K562 (cell line): ENCODE data around the gene RALGAPA2. TPM values are rescaled to one million over a fixed set of nuclear protein-coding genes. Genes with fewer than 3 reads are reported as not detected.

Experiments used
- ATAC-seq: fragments of 200-7000 bp; cut with Tn5 transposase; 3 replicates; pipeline ENCODE4 v1.9.1; 2020; ENCODE audit warnings: moderate library complexity
- BruUV-seq: library from RNA; stranded (reverse); fragments of 400-500 nt; replicated peaks from 2 replicates; lab custom pipeline; 2021; lab: Mats Ljungman, UMichigan
- CTCF ChIA-PET: fragments of 300-600 bp; formaldehyde crosslinking; extraction: SDS; loops from one replicate; lab custom pipeline; 2021; ENCODE audit warnings: low intra/inter-chr PET ratio; lab: Yijun Ruan, JAX
- POLR2A ChIA-PET: fragments of 300-600, 350-650 bp; sonication (Branson Sonifier 250); formaldehyde crosslinking; extraction: SDS; loops from one replicate; lab custom pipeline; 2021; ENCODE audit warnings: antibody characterized with exemption, inconsistent platforms; lab: Yijun Ruan, JAX
- DNase-seq, 4 experiments: peaks; one replicate each; pipeline versions ENCODE4 v3.0.0 to v3.0.0-alpha.2; 2011 to 2018; ENCODE audit warnings: low spot score in 3 of 4, mixed read lengths in 3 of 4; ENCODE audit errors: extremely low read depth in 1 of 4
- FAIRE-seq: peaks from 2 replicates; lab custom pipeline; 2011; peaks lifted over from hg19 to GRCh38; lab: Jason Lieb, UNC
- H2AFZ ChIP-seq: 2 replicates; pipeline ENCODE4 v1.6.0; 2011; ENCODE audit warnings: low read depth, low read length, control low read depth, inconsistent platforms
- H3K27ac ChIP-seq: fragments of 200-600 bp; 3 replicates; pipeline ENCODE4 v1.8.0; 2011; ENCODE audit warnings: low read depth, mild to moderate bottlenecking, control low read depth, inconsistent platforms, low read length, moderate library complexity, mixed read lengths; ENCODE audit errors: extremely low read depth
- H3K27me3 ChIP-seq, 2 experiments: fragments of 300-600 bp in 1 of 2; 2 replicates in 1 of 2; 3 replicates in 1 of 2; pipeline versions ENCODE4 v1.6.0 to v1.8.0; 2011; ENCODE audit warnings: inconsistent platforms in 2 of 2, low read length in 2 of 2, mild to moderate bottlenecking in 1 of 2, mixed read lengths in 1 of 2, moderate library complexity in 1 of 2; ENCODE audit not compliant: control insufficient read depth in 2 of 2, insufficient read depth in 2 of 2
- H3K36me3 ChIP-seq: fragments of 300-600 bp; 3 replicates; pipeline ENCODE4 v1.8.0; 2011; ENCODE audit warnings: mild to moderate bottlenecking, low read length, inconsistent platforms; ENCODE audit not compliant: control insufficient read depth, insufficient read depth
- H3K4me1 ChIP-seq, 2 experiments: fragments of 200-600 bp in 1 of 2; replicated peaks in 1 of 2; 2 replicates in 1 of 2; 3 replicates in 1 of 2; pipeline versions ENCODE4 v1.5.1 to v1.8.0; 2011; ENCODE audit warnings: inconsistent platforms in 2 of 2, low read length in 2 of 2, mild to moderate bottlenecking in 1 of 2, mixed read lengths in 1 of 2, moderate library complexity in 1 of 2; ENCODE audit not compliant: control insufficient read depth in 2 of 2, insufficient read depth in 2 of 2
- H3K4me2 ChIP-seq: 2 replicates; pipeline ENCODE4 v1.6.1; 2011; ENCODE audit warnings: low read length, control low read depth, inconsistent platforms, mixed read lengths; ENCODE audit not compliant: insufficient read depth
- H3K4me3 ChIP-seq: fragments of 200-600 bp; sonication (generic), shearing (Covaris generic); 2 replicates; pipeline ENCODE4 v1.5.1; 2016; ENCODE audit warnings: control low read depth, inconsistent platforms
- H3K79me2 ChIP-seq: fragments of 200-600 bp; 3 replicates; pipeline ENCODE4 v1.8.0; 2011; ENCODE audit warnings: low read length, inconsistent platforms; ENCODE audit not compliant: control insufficient read depth, insufficient read depth
- H3K9ac ChIP-seq, 2 experiments: 2 replicates each; pipeline versions ENCODE4 v1.6.0 to v1.6.1; 2011; ENCODE audit warnings: low read depth in 2 of 2, low read length in 2 of 2, control low read depth in 1 of 2, inconsistent platforms in 1 of 2, mild to moderate bottlenecking in 1 of 2, mixed read lengths in 1 of 2; ENCODE audit not compliant: insufficient read depth in 1 of 2
- H3K9me1 ChIP-seq: one replicate; pipeline ENCODE4 v1.6.0; 2011; ENCODE audit warnings: inconsistent platforms, mild to moderate bottlenecking, low read length, moderate library complexity; ENCODE audit not compliant: control insufficient read depth, insufficient read depth
- H3K9me3 ChIP-seq: replicated peaks from 2 replicates; pipeline ENCODE4 v1.5.1; 2011; ENCODE audit warnings: low read depth, low read length, inconsistent platforms; ENCODE audit not compliant: control insufficient read depth, insufficient read depth
- H4K20me1 ChIP-seq: replicated peaks from 2 replicates; pipeline ENCODE4 v1.6.1; 2011; ENCODE audit warnings: low read length, inconsistent platforms, mixed read lengths; ENCODE audit not compliant: control insufficient read depth, insufficient read depth
- MTA3 ChIP-seq: fragments of 450-650 bp; formaldehyde crosslinking; IDR thresholded peaks from 2 replicates; pipeline ENCODE4 v1.6.1; 2017; ENCODE audit warnings: mild to moderate bottlenecking, borderline replicate concordance
- NFIX ChIP-seq: fragments of 250-450 bp; sonication (Bioruptor Pico); IDR thresholded peaks from 2 replicates; pipeline ENCODE4 v1.4.0; 2020; ENCODE audit warnings: low read depth, mild to moderate bottlenecking, moderate library complexity
- SIN3B ChIP-seq: fragments of 450-650 bp; IDR thresholded peaks from 2 replicates; pipeline ENCODE4 v1.6.1; 2017; ENCODE audit warnings: low read depth, mild to moderate bottlenecking, moderate library complexity
- TBL1XR1 ChIP-seq, 2 experiments: IDR thresholded peaks; 2 replicates each; pipeline ENCODE4 v1.6.1; 2012; ENCODE audit warnings: improper control_type of control experiment in 2 of 2, low read length in 2 of 2, mild to moderate bottlenecking in 1 of 2
- TFAM ChIP-seq: fragments of 250-450 bp; sonication (Bioruptor Pico); conservative IDR thresholded peaks from 2 replicates; pipeline ENCODE4 v1.5.0; 2021; ENCODE audit warnings: mild to moderate bottlenecking, moderate library complexity
- WGBS: fragments of 100-300 bp; shearing (Covaris generic); methylation state at CpG from one replicate; pipeline ENCODE4 v1.1.6; 2016; ENCODE audit warnings: low coverage, mixed read lengths; ENCODE audit not compliant: insufficient coverage; ENCODE audit errors: missing lambda C conversion rate; 5-methylcytosine and 5-hydroxymethylcytosine counted together
- in situ Hi-C: fragments of 300-500 bp; cut with MboI; formaldehyde crosslinking; loops from 4 replicates; pipeline ENCODE4 v1.15.0; 2018; ENCODE audit warnings: inconsistent platforms, mixed read lengths
- intact Hi-C: fragments of 100-400 bp; cut with micrococcal nuclease; formaldehyde crosslinking; loops from 2 replicates; pipeline ENCODE4 v1.14.2; 2022
- polyA plus RNA-seq, 8 experiments: library from polyadenylated mRNA; depleted of rRNA in 4 of 8; stranded (reverse) in 5 of 8; unstranded in 3 of 8; fragments of >200 nt; fragmentation: Nextera tagmentation in 2 of 8; fragmentation: Illumina TruSeq in 1 of 8; extraction: Ambion mirVana in 2 of 8; extraction: Trizol in 1 of 8; gene quantifications; 2 replicates each; pipeline versions ENCODE4 v1.2.1 to v1.2.3, GENCODE V29; 2011 to 2014; ENCODE audit warnings: inconsistent platforms in 1 of 8, missing spikeins in 1 of 8
- total RNA-seq, 7 experiments: library from RNA; depleted of rRNA in 6 of 7; stranded (reverse); fragments of >200 nt in 6 of 7; fragmentation: Illumina TruSeq in 2 of 7; extraction: Trizol in 2 of 7; gene quantifications; 2 replicates each; pipeline versions ENCODE4 v1.2.1 to v1.2.3, GENCODE V29; 2011 to 2021; ENCODE audit warnings: low replicate concordance in 1 of 7
- TF ChIP-seq, protein P1 (sequence below): fragments of 250-450 bp; sonication (Bioruptor Pico); IDR thresholded peaks from 2 replicates; pipeline ENCODE4 v1.4.0; 2020; ENCODE audit warnings: borderline replicate concordance
- TF ChIP-seq, protein P2 (sequence below): fragments of 250-450 bp; sonication (Bioruptor Pico); IDR thresholded peaks from 2 replicates; pipeline ENCODE4 v1.4.0; 2020; ENCODE audit warnings: mild to moderate bottlenecking, moderate library complexity
- TF ChIP-seq, protein P3 (sequence below): fragments of 250-450 bp; sonication (Bioruptor Pico); IDR thresholded peaks from 2 replicates; pipeline ENCODE4 v1.8.0; 2022; ENCODE audit warnings: inconsistent platforms, mild to moderate bottlenecking, moderate library complexity, borderline replicate concordance
- TF ChIP-seq, protein P4 (sequence below): fragments of 450-650 bp; IDR thresholded peaks from 2 replicates; pipeline ENCODE4 v1.7.1; 2018; ENCODE audit warnings: mild to moderate bottlenecking, low read depth; ENCODE audit not compliant: partially characterized antibody
- TF ChIP-seq, protein P5 (sequence below): fragments of 450-650 bp; IDR thresholded peaks from 2 replicates; pipeline ENCODE4 v1.6.1; 2016; ENCODE audit warnings: mild to moderate bottlenecking

Gene RALGAPA2
- total and polyA plus RNA-seq, 9 of the 15 experiments (the other 6 are each of a cell fraction or from before 2014, with no cell fraction given) = 0.35 to 2.7 (median 1.4) TPM

DNA sequence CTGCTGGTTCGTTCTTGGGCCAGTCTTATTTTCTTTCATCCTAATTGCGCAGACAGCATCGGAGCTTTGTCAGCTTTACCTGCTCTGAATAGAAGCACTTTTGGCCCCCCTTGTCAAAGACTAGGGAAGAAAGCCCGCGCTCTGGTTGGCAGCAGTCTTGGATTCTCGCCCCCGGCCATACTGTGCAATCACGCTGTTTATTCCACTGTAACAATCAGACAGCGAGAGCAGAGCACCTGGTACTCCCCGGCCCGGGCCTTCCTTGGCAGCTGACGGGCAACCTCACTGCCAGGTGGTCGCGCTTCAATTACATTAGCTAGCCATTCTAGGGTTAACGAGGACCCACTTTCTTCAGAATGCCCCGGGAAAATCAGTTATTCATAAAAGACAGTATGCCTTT is 272.0 kb downstream of the RALGAPA2 start:
- WGBS = 2% methylated on average over 4 of the region's 16 CpGs
- POLR2A ChIA-PET = interaction anchor here (0.6 kb wide), 1 partner anchor 41 kb away, joined by 3 read pairs; no protein-coding TSS in a partner anchor
- H3K79me2 ChIP-seq = no peaks in the 10 kb centered on the region
- H3K9me1 ChIP-seq = no peaks in the 10 kb centered on the region
- no peak overlapping the region for H3K4me2 ChIP-seq
- intact Hi-C loops = no loop called here
- H3K9me3 ChIP-seq = no peaks in the 10 kb centered on the region
- no peaks in the 10 kb centered on the region for H3K36me3 ChIP-seq
- DNase-seq = no peak
- no peak overlapping the region for H2AFZ ChIP-seq
- H3K27ac ChIP-seq = no peak overlapping the region
- no peak overlapping the region for H3K4me3 ChIP-seq
- no peaks in the 10 kb centered on the region for H4K20me1 ChIP-seq
- H3K27me3 ChIP-seq = peaks cover 0 to 15% of the 10 kb centered on the region in 2 experiments; a peak in 1 of 5 replicates
- BruUV-seq = no TSS peak
- no peak for ATAC-seq
- in situ Hi-C loops = no loop called here
- H3K4me1 ChIP-seq = no peaks in the 10 kb centered on the region
- CTCF ChIA-PET = no interaction called here
- FAIRE-seq = no peak
- H3K9ac ChIP-seq = no peak overlapping the region
- TF ChIP-seq, protein P1, sequence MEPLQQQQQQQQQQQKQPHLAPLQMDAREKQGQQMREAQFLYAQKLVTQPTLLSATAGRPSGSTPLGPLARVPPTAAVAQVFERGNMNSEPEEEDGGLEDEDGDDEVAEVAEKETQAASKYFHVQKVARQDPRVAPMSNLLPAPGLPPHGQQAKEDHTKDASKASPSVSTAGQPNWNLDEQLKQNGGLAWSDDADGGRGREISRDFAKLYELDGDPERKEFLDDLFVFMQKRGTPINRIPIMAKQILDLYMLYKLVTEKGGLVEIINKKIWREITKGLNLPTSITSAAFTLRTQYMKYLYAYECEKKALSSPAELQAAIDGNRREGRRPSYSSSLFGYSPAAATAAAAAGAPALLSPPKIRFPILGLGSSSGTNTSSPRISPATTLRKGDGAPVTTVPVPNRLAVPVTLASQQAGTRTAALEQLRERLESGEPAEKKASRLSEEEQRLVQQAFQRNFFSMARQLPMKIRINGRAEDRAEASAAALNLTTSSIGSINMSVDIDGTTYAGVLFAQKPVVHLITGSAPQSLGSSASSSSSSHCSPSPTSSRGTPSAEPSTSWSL (CRISPR knock-in tag) = no peak
- TF ChIP-seq TFAM (CRISPR knock-in tag) = no peak
- TF ChIP-seq, protein P2, sequence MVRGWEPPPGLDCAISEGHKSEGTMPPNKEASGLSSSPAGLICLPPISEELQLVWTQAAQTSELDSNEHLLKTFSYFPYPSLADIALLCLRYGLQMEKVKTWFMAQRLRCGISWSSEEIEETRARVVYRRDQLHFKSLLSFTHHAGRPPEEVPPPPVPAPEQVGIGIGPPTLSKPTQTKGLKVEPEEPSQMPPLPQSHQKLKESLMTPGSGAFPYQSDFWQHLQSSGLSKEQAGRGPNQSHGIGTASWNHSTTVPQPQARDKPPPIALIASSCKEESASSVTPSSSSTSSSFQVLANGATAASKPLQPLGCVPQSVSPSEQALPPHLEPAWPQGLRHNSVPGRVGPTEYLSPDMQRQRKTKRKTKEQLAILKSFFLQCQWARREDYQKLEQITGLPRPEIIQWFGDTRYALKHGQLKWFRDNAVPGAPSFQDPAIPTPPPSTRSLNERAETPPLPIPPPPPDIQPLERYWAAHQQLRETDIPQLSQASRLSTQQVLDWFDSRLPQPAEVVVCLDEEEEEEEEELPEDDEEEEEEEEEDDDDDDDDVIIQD (CRISPR knock-in tag) = no peak
- TF ChIP-seq, protein P3, sequence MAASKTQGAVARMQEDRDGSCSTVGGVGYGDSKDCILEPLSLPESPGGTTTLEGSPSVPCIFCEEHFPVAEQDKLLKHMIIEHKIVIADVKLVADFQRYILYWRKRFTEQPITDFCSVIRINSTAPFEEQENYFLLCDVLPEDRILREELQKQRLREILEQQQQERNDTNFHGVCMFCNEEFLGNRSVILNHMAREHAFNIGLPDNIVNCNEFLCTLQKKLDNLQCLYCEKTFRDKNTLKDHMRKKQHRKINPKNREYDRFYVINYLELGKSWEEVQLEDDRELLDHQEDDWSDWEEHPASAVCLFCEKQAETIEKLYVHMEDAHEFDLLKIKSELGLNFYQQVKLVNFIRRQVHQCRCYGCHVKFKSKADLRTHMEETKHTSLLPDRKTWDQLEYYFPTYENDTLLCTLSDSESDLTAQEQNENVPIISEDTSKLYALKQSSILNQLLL = no peak
- TF ChIP-seq, protein P4, sequence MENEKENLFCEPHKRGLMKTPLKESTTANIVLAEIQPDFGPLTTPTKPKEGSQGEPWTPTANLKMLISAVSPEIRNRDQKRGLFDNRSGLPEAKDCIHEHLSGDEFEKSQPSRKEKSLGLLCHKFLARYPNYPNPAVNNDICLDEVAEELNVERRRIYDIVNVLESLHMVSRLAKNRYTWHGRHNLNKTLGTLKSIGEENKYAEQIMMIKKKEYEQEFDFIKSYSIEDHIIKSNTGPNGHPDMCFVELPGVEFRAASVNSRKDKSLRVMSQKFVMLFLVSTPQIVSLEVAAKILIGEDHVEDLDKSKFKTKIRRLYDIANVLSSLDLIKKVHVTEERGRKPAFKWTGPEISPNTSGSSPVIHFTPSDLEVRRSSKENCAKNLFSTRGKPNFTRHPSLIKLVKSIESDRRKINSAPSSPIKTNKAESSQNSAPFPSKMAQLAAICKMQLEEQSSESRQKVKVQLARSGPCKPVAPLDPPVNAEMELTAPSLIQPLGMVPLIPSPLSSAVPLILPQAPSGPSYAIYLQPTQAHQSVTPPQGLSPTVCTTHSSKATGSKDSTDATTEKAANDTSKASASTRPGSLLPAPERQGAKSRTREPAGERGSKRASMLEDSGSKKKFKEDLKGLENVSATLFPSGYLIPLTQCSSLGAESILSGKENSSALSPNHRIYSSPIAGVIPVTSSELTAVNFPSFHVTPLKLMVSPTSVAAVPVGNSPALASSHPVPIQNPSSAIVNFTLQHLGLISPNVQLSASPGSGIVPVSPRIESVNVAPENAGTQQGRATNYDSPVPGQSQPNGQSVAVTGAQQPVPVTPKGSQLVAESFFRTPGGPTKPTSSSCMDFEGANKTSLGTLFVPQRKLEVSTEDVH = no peak
- TF ChIP-seq SIN3B = no peak
- no peak for TF ChIP-seq NFIX (CRISPR knock-in tag)
- TF ChIP-seq, protein P5, sequence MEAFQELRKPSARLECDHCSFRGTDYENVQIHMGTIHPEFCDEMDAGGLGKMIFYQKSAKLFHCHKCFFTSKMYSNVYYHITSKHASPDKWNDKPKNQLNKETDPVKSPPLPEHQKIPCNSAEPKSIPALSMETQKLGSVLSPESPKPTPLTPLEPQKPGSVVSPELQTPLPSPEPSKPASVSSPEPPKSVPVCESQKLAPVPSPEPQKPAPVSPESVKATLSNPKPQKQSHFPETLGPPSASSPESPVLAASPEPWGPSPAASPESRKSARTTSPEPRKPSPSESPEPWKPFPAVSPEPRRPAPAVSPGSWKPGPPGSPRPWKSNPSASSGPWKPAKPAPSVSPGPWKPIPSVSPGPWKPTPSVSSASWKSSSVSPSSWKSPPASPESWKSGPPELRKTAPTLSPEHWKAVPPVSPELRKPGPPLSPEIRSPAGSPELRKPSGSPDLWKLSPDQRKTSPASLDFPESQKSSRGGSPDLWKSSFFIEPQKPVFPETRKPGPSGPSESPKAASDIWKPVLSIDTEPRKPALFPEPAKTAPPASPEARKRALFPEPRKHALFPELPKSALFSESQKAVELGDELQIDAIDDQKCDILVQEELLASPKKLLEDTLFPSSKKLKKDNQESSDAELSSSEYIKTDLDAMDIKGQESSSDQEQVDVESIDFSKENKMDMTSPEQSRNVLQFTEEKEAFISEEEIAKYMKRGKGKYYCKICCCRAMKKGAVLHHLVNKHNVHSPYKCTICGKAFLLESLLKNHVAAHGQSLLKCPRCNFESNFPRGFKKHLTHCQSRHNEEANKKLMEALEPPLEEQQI = no peak
- no peak for TF ChIP-seq MTA3
- no peak for TF ChIP-seq TBL1XR1 (IDR thresholded peaks at IDR 0.05; ENCODE audit: low read length in 2 of 2)
